Measurements from ENCODE around the gene TRAP1.
"Not testable (repeated sequence)": the region's sequence is repeated elsewhere in the genome, so short reads cannot be mapped to it uniquely, and the experiment has no call there.

TRAP1 gene

DNA sequence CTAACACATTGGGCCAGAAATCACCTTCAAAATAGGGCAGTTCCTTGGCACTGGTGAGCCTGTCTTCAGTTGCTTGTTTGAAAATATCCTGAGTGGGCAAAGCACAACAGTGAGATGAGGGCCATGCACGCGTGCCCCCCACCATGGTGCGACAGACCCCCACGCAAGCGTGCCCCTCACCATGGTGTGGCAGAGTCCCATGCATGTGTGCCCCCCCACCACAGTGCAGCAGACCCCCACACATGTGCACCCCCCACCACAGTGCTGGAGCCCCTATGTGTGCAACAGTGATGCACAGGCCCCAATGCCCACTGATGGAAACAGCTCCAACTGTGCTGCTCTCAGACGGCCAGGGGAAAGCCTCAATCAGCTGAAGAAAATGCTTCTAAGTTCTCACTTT lies 18.8 kb upstream of the TRAP1 start:
- no peak for DNase-seq (ENCODE audit: low spot score)

DNA sequence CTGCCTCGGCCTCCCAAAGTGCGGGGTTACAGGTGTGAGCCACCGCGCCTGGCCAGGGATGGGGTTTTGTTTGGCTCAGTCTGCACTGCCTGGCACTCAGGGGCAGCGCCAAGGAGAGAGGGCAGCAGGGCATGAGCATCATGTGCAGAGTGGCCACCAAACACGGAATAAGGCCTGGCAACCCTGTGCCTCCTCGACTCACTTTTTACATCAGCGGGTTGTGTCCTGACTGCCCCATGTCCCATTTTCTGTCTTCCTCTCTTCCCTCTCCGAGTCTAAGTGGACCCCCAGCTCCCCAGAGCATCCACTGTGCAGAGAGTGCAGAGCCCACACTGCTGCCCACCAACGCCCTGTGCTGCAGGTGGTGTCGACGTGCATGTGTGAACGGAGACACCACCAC lies 18.2 kb upstream of the TRAP1 start:
- DNase-seq (ENCODE audit: low spot score): no peak

DNA sequence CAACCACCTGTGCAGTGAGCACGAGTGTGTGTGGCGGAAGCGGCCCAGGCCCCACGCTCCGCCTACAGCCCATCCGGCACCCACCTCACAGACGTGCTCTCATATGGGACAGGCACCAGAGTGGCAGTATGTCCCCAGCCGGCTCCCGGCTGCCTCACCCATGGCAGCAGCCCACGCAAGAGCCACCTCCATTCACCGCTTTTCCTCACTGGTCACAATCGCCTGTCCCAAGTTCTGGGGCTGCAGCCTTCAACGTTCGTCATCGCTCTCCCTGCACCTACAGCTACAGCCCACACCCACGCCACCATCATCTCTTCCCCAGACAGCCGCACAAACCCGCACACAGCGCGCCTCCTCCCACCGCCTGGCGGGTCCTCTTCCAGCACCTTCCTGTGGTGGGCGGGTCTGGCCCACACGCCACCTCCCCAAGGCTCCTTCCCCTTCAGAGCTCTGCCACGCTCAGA lies 17.5 kb upstream of the TRAP1 start:
- no peak for DNase-seq (ENCODE audit: low spot score)

DNA sequence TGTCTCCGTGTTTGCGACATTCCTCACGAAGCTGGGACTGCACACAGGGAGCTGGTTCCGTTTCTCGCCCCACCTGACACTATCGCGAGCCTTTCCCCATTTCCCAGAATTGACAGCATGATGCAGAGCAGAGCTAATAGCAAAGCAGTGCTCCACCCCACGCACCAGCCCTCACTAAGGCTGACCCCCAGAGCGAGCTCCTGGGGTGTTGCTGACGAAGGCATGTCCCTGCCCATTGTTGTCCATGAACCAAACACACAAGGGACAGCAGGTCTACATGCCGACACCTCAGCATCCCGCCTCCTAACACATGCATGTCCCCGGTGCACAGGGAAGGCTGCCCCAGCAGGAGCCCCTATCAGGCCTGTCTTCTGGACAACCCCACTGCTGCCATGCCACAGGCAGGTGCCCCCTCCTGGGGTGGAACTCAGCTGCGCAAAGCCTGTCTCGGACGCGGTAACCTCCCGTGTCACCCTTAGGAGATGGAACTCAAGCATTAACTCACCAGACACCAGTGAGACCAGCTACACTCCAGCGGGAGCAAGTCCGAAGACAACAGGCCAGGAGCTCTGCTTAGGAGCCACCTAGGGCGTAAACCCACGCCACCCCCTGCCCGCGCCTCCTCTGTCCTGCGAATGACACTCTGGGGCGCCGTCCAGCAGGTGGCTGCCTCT lies 16.9 kb upstream of the TRAP1 start:
- DNase-seq (ENCODE audit: low spot score): no peak

DNA sequence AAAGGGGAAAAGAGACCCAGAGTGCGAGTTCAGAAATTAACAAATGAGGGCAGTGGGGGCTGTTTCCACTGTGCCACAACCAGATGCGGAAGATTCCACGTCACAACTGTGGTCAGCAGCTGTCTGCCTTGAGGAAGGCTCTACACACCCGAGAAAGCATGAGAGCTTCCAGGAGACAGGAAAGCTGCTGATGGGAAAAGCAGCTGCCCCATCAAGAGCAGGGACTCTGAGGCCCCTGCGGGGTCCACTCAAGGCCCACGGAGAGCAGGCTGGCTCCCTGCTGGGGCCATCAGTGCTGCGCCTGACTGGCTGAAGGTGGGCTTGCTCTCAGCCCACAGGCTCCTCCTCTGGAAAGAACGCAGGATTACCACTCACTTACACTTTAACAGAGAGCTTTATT lies 14.8 kb upstream of the TRAP1 start:
- DNase-seq (ENCODE audit: low spot score): no peak

DNA sequence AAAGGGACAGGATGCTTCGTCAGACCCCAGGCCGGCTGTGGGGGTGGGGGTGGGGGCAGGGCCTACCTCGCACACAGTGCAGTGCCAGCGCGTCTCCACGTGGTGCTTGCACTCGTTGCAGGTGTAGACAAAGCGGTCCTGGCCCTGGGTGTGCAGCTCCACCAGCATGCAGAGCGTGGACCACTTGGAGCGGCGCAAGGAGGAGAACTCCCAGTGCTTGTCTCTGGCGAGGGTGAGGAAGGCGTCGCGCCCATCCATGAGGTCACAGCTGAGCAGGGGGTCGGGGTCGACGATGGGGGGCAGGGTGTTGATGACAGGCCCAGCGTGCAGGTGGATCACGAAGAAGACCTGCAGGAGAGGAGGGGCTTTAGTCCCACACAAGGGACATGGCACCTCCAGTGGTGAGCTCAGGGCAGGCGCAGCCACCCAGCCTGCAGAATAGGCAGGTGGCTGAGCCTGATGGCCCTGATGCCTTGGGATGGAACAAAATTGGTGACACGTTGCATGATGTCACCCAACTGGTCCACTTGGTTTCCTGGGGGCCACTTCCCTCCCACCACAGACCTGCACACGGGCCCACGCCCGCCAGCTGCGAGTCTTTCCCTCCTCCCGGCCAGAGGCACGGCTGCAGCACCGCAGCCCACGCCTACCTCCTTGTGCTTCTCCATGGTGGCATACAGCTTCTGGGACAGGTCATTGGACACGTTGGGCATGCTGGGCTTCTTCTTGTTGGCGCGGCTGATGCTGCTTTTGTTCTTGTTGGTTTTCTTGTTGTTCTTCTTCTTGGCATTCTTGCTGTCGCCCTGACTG lies 14.0 kb upstream of the TRAP1 start:
- DNase-seq (ENCODE audit: low spot score): no peak

DNA sequence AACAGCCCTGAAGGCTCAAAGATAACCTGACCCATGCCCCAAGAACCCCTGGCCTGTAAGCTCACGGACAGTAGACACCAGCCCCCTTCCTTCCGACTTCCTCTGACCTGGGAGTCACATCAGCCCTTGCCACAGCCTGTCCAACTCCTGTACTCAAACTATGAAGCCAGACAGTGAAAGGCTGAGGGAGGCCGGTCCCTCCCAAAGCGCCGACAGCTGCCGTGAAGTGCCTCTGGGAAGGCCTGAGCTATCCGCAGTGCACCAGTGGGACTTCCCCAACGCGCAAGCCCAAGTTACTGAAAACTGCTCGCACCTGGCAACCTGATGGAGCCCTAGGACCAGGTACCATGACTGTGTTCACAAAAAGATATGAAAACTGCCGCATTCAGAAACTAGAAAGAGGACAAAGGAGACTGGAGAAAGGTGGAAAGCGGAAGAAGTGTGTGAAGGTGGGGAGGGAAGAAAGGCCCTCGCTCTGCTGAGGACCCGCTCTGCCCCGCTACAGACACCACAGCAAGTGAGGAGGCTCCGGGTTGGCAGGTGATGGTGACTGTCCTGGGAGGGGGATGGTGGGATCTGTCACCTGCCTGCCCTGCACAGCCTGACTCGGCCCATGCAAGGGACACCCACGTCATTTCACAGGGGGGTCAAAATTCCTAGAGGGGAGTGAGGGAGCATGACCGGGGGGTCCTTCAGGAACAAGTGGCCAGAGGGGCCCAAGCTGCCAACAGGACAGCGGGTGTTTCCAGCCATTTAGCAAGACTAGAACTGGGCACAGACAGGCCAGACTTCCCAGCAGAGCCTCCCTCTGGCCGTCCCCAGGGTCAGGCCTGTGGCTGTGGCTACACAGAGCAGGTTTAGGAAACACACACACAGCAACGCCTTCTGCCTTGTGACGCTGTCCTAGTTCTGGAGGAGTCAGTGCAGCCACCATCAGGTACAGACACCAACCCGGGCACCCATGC lies 13.1 kb upstream of the TRAP1 start:
- DNase-seq (ENCODE audit: low spot score): no peak

DNA sequence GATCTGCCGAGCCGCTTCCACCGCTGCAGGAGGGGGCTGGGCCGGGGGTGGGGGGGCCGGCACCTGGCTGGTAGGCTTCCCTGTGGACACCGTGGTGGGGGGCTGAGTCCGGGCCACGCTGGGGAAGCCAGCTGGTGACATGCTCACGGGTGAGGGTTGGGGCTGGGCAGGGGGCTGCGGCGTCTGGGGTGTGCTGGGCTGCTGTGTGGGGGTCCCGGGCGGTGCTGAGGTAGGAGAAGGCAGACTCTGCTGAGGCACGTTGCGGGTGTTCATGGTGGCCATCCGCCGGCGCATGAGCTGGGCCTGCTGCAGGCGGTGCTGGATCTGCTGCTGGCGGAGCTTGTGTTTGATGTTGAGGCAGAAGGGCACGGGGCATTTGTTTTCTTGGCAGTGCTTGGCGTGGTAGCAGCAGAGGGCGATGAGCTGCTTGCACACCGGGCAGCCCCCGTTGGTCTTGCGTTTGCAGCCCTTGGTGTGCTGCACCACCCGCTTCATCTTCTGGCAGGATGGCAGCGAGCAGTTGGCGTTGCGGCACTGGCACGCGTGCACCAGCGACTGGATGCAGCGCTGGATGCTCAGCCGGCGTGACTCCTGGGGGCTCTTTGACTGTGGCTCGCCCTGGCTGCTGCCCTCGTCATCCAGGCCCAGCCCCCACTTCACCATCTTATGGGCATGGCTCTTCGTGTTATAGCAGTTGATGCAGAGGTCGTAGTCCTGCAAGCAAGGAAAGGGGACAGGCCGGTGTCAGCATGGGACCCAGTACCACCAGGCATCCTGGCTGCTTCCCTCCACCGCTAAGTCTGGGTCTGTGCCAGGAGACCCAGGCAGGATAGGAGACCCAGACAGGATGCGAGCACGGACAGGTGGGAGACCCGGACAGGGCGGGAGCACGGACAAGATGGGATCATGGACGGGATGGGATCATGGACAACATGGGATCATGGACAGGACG lies 12.1 kb upstream of the TRAP1 start:
- no peak for DNase-seq (ENCODE audit: low spot score)

DNA sequence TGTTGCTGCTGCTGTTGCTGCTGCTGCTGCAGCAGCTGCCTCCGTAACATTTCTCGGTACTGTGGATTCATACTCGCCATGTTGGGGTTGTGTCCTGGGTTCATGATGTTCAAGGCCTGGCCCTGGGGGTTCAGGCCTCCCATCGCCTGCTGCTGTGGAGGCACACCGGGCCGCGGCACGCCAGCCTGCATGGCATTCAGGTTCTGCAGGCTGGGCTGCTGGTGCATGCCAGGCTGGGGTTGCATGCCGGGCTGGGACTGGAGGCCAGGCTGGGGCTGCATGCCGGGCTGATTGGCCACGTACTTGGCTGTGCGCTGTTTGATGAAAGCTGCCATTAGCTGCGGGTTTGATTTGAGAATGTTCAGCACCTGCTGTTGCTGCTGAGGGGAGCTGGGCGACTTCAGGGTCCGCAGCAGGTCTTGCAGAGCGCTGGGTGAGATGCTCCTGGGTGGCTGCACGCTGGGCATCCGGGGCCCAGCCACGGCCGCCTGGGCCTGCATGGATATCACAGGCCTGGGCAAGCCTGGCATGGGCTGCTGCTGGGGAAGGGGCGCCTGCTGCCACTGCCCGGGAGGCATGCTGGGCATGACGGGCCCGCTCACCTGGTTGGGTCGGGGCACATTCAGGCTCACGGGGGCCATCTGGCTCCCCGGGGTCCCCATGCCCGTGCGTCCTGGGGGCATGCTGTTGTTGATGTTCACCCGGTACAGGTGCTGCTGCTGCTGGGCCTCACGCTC lies 11.3 kb upstream of the TRAP1 start:
- DNase-seq (ENCODE audit: low spot score): no peak

DNA sequence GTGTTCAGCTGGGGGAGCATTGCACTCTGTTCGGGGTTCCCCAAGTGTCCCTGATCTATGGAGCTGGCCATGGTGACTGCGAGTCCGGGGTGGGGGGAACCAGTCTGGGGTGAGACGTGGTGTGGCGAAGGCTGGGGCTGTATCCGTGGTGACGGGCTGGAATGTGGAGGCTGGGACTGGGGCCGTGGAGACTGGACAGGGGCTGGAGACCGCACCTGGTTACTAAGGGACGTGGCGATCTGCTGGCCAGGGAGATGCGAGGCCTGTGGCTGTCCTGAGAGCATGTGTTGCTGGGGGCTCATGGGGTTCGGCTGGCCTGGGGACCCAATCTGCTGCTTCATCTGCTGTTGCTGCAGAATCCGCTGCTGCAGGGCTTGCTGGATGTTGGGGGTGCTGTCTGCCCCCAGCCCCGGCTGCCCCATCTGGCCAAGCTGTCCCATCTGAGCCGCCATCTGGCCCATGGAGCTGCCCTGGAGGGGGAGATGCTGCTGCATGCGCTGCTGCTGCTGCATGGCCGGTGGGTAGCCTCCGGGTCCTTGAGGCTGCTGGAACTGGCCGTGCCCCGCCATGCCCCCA lies 10.6 kb upstream of the TRAP1 start:
- DNase-seq (ENCODE audit: low spot score): no peak

DNA sequence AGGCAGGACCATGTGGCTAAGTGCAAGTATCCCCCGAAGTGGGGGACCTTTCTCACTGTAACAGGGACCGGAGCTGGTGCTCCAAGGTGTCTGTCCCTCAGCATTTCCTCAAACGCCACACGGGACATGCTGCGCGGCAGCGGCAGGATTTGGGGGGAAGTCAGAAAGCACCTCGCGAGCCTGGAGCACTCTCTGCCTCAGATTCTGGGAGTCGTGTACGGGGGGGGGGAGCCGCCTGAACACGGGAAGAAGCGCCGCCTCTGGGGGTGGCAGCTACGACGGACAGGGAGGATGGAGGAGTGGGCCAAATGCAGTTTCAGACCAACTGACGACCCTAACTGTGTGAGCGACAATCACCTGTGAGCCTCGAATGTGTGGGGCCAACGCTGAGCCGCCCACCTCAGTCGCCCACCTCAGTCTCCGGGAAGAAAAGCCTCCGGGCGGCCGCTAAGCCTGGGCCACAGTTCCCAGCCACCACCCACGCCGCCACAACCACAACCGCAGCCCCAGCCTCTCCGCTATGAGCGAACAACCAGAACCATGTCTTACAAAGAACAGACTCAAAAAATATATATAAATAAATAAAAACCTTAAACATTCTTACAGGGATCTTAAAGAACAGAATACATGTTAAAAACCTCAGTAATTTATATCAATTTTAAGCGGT lies 8.8 kb upstream of the TRAP1 start:
- DNase-seq (ENCODE audit: low spot score): no peak

DNA sequence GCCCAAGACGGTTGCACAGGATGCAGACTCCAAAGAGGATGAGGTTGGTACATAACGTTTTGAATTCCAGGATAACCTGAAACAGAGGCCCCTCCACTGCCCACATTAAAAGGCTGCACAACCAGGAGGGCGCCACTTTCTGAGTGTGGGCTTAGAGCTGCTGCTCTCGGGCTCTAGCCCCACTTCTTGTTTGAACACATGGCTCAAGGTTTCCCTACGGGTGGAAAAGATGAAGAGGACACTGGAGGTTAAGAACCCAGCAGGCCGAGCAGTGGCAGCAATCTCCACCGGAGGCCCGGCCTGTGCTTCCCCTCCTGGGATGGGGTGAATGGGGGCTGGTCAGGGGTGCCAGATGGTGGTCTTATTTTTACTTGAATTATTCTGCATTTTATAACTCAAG lies 8.0 kb upstream of the TRAP1 start:
- no peak for DNase-seq (ENCODE audit: low spot score)

DNA sequence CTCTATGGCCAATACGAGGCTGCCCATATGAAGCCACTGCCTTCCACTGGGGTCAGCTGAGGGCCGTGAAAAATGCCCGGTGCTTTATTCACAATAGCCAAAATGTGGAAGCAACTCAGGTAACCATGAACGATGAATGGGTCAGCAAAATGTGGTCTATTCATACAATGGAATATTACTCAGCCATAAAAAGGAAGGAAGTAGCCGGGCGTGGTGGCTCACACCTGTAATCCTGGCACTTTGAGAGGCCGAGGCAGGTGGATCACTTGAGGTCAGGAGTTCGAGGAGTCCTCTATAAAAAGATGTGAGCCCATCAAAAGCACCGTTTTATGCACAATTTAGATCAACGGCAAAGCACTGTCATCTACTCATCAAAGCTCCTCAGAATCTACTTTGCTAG lies 5.2 kb upstream of the TRAP1 start:
- no peak for DNase-seq (ENCODE audit: low spot score)

DNA sequence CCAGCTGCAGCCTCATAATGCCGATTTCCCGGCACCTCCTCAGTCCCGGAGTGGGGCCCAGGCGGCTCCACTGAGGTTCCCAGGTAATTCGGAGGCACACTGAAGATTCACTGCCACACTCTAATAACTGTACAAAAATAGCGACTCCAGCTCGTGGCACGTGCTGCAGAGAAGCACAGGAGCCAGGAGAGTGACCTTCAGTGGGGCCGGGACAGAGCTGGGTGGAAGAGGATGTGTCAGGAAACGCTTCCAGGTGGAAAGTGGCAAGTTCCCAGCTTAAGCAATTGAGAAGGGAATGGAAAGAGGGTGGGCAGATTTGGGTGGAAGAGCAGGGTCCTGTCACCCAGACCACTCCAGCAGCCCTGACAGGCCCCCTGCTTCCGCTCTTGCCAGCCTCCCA lies 3.1 kb upstream of the TRAP1 start:
- DNase-seq (ENCODE audit: low spot score): no peak

DNA sequence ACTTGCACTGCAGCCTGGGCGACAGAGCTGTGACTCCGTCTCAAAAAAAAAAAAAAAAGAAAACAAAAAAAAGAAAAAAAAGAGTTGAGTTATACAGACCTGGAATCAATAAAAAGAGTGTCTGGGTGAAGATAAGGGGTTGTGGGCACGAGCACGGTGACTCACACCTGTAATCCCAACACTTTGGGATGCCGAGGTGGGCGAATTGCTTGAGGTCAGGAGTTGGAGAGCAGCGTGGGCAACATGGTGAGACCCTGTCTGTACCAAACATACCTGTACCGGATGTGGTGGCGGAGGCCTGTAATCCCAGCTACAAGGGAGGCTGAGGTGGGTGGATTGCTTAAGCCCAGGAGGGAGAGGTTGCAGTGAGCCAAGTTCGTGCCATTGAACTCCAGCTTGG lies 1.3 kb upstream of the TRAP1 start:
- no peak for DNase-seq (ENCODE audit: low spot score)

DNA sequence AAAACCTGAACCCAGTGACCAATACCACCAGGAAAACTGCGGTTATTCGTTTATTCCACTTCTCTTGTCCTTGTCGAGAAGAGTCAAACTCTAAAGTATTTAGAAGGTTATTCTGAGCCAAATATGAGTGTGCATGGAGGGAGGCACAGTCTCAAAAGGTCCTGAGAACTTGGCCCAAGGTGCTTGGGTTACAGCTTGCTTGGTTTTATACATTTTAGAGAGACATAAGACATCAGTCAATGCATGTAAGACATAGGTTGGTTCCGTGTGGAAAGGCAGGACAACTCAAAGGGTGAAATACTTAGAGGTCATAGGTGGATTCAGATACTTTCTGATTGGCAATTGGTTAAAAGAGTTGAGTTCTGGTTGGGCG lies 681 bp upstream of the TRAP1 start:
- no peak for DNase-seq (ENCODE audit: low spot score)

DNA sequence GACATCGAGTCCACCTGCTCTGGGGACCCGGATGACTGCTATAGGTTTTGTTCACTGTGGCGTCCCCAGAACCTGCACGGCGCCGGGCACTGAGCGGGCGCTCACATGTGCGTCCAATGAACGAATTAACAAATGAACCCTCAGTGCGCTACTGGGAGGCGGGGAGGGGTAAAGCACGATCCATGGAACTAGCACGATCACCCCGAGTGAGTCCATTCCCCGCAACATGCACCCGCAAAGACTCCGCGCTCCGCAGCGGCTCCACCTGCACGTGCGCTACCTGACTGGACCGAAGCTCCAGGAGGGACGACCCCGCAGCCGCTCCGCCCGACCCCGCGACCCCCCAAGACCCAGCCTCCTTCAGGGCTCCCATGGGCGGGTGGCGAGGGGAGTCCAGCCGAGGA lies 491 bp downstream of the TRAP1 start:
- peak; percentile 59 for DNase-seq (ENCODE audit: low spot score)

DNA sequence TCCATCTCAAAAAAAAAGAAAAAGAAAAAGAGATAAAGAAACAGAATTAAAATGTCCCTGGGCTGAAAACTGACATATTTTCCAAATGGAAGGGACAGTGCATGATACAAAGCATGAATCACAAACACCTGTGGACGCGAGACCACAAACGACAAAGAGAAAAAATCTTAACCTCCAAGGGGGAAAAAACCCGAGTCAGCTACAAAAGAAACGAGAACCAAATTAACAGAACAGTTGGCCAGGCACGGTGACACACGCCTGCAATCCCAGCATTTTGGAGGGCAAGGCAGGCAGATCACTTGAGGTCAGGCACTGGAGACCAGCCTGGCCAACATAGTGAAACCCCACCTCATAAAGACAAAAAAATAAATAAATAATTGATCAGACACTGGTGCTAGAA lies 1.9 kb downstream of the TRAP1 start:
- DNase-seq (ENCODE audit: low spot score): no peak

DNA sequence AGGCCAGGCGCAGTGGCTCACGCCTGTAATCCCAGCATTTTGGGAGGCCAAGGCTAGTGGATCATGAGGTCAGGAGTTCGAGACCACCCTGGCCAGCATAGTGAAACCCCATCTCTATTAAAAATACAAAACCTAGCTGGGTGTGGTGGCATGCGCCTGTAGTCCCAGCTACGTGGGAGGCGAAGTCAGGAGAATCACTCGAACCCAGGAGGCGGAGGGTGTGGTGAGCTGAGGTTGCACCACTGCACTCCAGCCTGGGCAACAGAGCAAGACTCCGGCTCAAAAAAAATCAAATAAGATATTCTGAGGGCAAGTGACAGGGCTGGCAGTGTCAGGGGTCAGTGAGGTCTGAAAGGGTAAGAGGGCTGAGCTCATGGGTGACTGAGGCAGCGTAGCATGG lies 2.9 kb downstream of the TRAP1 start:
- DNase-seq (ENCODE audit: low spot score): not testable (repeated sequence)
